ENCODE results near the gene C3orf70.

GRCh38 chr3:185115371-185115770, 37.5 kb downstream of the C3orf70 start:
- TF ChIP-seq POLR2A (IDR thresholded peaks at IDR 0.05; ENCODE audit: control extremely low read depth in 1 of 2, low read depth in 2 of 2, low read length in 2 of 2) (no peak), EP300 (IDR thresholded peaks at IDR 0.05; ENCODE audit: borderline replicate concordance in 1 of 2, low read depth in 2 of 2, low read length in 2 of 2) (no peak), RXRA (IDR thresholded peaks at IDR 0.05; ENCODE audit: insufficient read depth, low read depth, low read length) (no peak), EZH2 (IDR thresholded peaks at IDR 0.05; ENCODE audit: low read depth, low read length, severe bottlenecking) (no peak), JUN (IDR thresholded peaks at IDR 0.05; ENCODE audit: low read depth, low read length) (no peak), YY1 (IDR thresholded peaks at IDR 0.05; ENCODE audit: low read depth, low read length) (no peak), SRF (IDR thresholded peaks at IDR 0.05; ENCODE audit: low read depth, low read length) (no peak), CTCF (IDR thresholded peaks at IDR 0.05; ENCODE audit: control extremely low read depth in 1 of 3, insufficient read depth in 1 of 3, low read depth in 1 of 3, low read length in 3 of 3) (no peak), PHF8 (conservative IDR thresholded peaks at IDR 0.05; ENCODE audit: low read depth, low read length) (no peak), GABPA (IDR thresholded peaks at IDR 0.05; ENCODE audit: borderline replicate concordance, insufficient read depth, low read length) (no peak), SIN3A (conservative IDR thresholded peaks at IDR 0.05 in 1 of 2, IDR thresholded peaks at IDR 0.05 in 1 of 2; ENCODE audit: low read depth in 1 of 2, low read length in 2 of 2) (no peak)
